Mesendoderm (in vitro differentiated cells): ENCODE data around the gene PRDM15.

ENCODE experiments used
- DNase-seq: peaks from one replicate; pipeline ENCODE4 v3.0.0; 2013
- H2AK5ac ChIP-seq: 2 replicates; pipeline ENCODE4 v1.6.1; 2013; ENCODE audit warnings: low read length, inconsistent platforms
- H2BK120ac ChIP-seq: 2 replicates; pipeline ENCODE4 v1.6.1; 2013; ENCODE audit warnings: low read depth, mild to moderate bottlenecking, low read length, moderate library complexity, mixed read lengths
- H2BK15ac ChIP-seq: replicated peaks from 2 replicates; pipeline ENCODE4 v1.6.1; 2013; ENCODE audit warnings: low read depth, mild to moderate bottlenecking, moderate library complexity
- H2BK5ac ChIP-seq: 2 replicates; pipeline ENCODE4 v1.6.1; 2013; ENCODE audit warnings: low read length, inconsistent platforms
- H3K18ac ChIP-seq: 2 replicates; pipeline ENCODE4 v1.6.1; 2013; ENCODE audit warnings: mild to moderate bottlenecking, low read length, mixed read lengths
- H3K23ac ChIP-seq: one replicate; pipeline ENCODE4 v1.6.1; 2013; ENCODE audit warnings: low read length
- H3K27ac ChIP-seq: 2 replicates; pipeline ENCODE4 v1.5.1; 2013; ENCODE audit warnings: low read depth, mild to moderate bottlenecking, inconsistent platforms, low read length, moderate library complexity
- H3K27me3 ChIP-seq: 2 replicates; pipeline ENCODE4 v1.6.1; 2013; ENCODE audit warnings: low read length, control low read depth, mild to moderate bottlenecking, inconsistent platforms; ENCODE audit not compliant: insufficient read depth, poor library complexity
- H3K36me3 ChIP-seq: 2 replicates; pipeline ENCODE4 v1.6.1; 2013; ENCODE audit warnings: low read length, inconsistent platforms; ENCODE audit not compliant: control insufficient read depth, insufficient read depth
- H3K4ac ChIP-seq: one replicate; pipeline ENCODE4 v1.6.1; 2013; ENCODE audit warnings: low read depth, mild to moderate bottlenecking, low read length, moderate library complexity
- H3K4me1 ChIP-seq: 2 replicates; pipeline ENCODE4 v1.6.1; 2013; ENCODE audit warnings: low read depth, low read length, inconsistent platforms; ENCODE audit not compliant: control insufficient read depth
- H3K4me2 ChIP-seq: 2 replicates; pipeline ENCODE4 v1.6.1; 2013; ENCODE audit warnings: low read length
- H3K4me3 ChIP-seq: 2 replicates; pipeline ENCODE4 v1.5.1; 2013; ENCODE audit warnings: mild to moderate bottlenecking, low read length
- H3K56ac ChIP-seq: one replicate; pipeline ENCODE4 v1.6.1; 2013; ENCODE audit warnings: low read length
- H3K79me1 ChIP-seq: 2 replicates; pipeline ENCODE4 v1.6.1; 2013; ENCODE audit warnings: low read length, inconsistent platforms
- H3K79me2 ChIP-seq: 2 replicates; pipeline ENCODE4 v1.6.1; 2013; ENCODE audit warnings: mild to moderate bottlenecking, low read length; ENCODE audit not compliant: control insufficient read depth, insufficient read depth
- H3K9ac ChIP-seq: 2 replicates; pipeline ENCODE4 v1.6.1; 2013; ENCODE audit warnings: low read length, inconsistent platforms
- H4K5ac ChIP-seq: one replicate; pipeline ENCODE4 v1.6.1; 2013; ENCODE audit warnings: low read length
- H4K8ac ChIP-seq: one replicate; pipeline ENCODE4 v1.6.1; 2013; ENCODE audit warnings: low read depth, mild to moderate bottlenecking, control low read depth, low read length, moderate library complexity
- WGBS: extraction: QIAGEN DNeasy Blood & Tissue Kit; methylation state at CpG from one replicate; pipeline ENCODE4 v1.1.7; 2013; ENCODE audit warnings: low lambda C conversion rate, missing lambda C conversion rate; ENCODE audit not compliant: insufficient coverage; ENCODE audit errors: extremely low coverage; 5-methylcytosine and 5-hydroxymethylcytosine counted together

PRDM15 gene

DNA sequence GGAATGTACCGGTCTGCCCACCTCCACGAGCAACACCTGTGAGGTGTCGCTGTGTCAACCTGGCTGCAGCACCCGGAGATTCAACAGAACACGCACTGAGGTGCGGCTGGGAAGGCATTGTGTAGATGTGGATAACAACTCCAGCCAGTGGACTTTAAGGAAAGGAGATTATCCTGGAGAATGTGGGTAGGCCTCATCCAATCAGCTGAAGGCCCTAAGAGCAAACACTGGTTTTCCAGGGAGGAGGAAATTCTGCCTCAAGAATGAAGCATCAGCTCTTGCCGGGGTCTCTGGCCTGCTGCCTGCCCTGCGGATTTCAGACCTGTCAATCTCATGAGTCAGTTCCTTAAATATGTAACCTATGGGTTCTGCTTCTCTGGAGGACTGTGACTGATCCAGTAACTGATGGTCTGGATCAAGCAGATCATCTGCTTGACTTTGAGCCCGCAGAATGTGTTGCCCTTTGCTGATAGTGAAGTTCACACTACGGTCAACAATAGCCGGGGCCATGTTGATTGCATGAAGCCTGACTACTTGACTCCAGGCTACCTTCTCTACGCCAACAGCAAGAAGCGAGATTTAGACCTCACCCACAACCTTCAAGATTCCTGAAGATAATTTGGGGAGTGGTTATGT lies 15.9 kb upstream of the PRDM15 start:
- H2BK120ac ChIP-seq = no peak overlapping the region
- no peak overlapping the region for H3K4me3 ChIP-seq
- H4K8ac ChIP-seq = no peak overlapping the region
- DNase-seq = peak; percentile 18
- no peak overlapping the region for H3K4me2 ChIP-seq
- no peaks in the 10 kb centered on the region for H3K79me2 ChIP-seq
- no peak overlapping the region for H2AK5ac ChIP-seq
- WGBS = no CpG with 5 or more reads among the region's 13 CpGs
- H3K56ac ChIP-seq = no peak overlapping the region
- H3K79me1 ChIP-seq = no peaks in the 10 kb centered on the region
- no peaks in the 10 kb centered on the region for H3K4me1 ChIP-seq
- no peak overlapping the region for H3K18ac ChIP-seq
- H2BK15ac ChIP-seq = no peak overlapping the region
- H3K27ac ChIP-seq = no peak overlapping the region
- H3K23ac ChIP-seq = no peak overlapping the region
- no peak overlapping the region for H3K9ac ChIP-seq
- H4K5ac ChIP-seq = no peak overlapping the region
- H2BK5ac ChIP-seq = no peak overlapping the region
- H3K27me3 ChIP-seq = no peaks in the 10 kb centered on the region
- H3K4ac ChIP-seq = no peak overlapping the region
- no peaks in the 10 kb centered on the region for H3K36me3 ChIP-seq

DNA sequence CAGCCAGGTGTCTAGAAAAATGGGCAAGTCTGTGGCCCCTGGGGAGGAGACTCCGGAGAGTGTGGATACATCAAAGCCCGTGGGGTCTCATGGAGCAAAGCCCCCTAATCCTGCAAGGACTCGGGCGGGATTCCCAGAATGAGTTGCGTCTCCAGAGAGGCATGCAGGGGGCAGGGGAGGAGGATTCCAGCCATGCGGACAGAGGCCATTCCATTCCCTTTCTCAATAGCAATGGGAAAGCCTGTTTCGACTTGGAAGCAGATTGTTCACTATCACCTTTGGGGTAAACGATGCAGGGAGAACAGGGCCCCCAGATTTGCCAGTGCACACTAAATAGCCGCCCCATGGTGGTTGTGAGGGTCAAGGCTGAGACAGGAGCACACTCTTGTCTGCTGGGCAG lies 15.4 kb upstream of the PRDM15 start:
- WGBS = no CpG with 5 or more reads among the region's 9 CpGs

DNA sequence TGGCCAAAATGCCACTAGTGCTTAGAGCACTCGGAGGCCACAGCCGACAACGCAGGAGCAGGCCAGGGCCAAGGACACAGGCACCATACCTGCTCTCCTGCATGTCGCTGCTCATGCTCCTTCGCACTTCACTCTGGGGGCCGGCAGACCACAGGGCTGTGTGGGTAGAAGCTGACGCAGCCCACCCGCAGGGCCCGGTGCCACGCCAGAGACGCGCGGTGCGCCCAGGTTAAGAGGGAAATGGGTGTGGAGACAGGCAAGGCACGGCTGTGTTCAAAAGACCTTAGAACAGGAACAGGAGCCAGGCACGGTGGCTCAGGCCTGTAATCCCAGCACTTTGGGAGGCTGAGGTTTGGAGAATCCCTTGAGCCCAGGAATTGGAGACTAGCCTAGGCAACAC lies 13.6 kb upstream of the PRDM15 start:
- no peak overlapping the region for H3K4me2 ChIP-seq
- no peaks in the 10 kb centered on the region for H3K79me1 ChIP-seq
- no peak for DNase-seq
- no peaks in the 10 kb centered on the region for H3K27me3 ChIP-seq
- H3K23ac ChIP-seq = no peak overlapping the region
- no peak overlapping the region for H4K5ac ChIP-seq
- H3K56ac ChIP-seq = no peak overlapping the region
- H3K9ac ChIP-seq = no peak overlapping the region
- no peaks in the 10 kb centered on the region for H3K79me2 ChIP-seq
- WGBS = no CpG with 5 or more reads among the region's 16 CpGs
- H3K27ac ChIP-seq = no peak overlapping the region
- H2AK5ac ChIP-seq = no peak overlapping the region
- H3K4me3 ChIP-seq = no peak overlapping the region
- no peak overlapping the region for H2BK15ac ChIP-seq
- H4K8ac ChIP-seq = no peak overlapping the region
- H3K4me1 ChIP-seq = no peaks in the 10 kb centered on the region
- H2BK120ac ChIP-seq = no peak overlapping the region
- no peak overlapping the region for H2BK5ac ChIP-seq
- no peaks in the 10 kb centered on the region for H3K36me3 ChIP-seq
- no peak overlapping the region for H3K18ac ChIP-seq
- no peak overlapping the region for H3K4ac ChIP-seq

More for the DNA sequence above, 15.4 kb upstream of the PRDM15 start:
- no peak overlapping the region for H3K4me2 ChIP-seq
- DNase-seq = no peak
- no peak overlapping the region for H3K18ac ChIP-seq
- no peaks in the 10 kb centered on the region for H3K79me2 ChIP-seq
- no peak overlapping the region for H4K8ac ChIP-seq
- no peak overlapping the region for H2BK120ac ChIP-seq
- H2BK15ac ChIP-seq = no peak overlapping the region
- no peak overlapping the region for H3K56ac ChIP-seq
- H3K36me3 ChIP-seq = no peaks in the 10 kb centered on the region
- H3K79me1 ChIP-seq = no peaks in the 10 kb centered on the region
- no peaks in the 10 kb centered on the region for H3K4me1 ChIP-seq
- no peak overlapping the region for H2AK5ac ChIP-seq
- no peak overlapping the region for H3K27ac ChIP-seq
- no peak overlapping the region for H2BK5ac ChIP-seq
- H3K27me3 ChIP-seq = no peaks in the 10 kb centered on the region
- H4K5ac ChIP-seq = no peak overlapping the region
- H3K23ac ChIP-seq = no peak overlapping the region
- no peak overlapping the region for H3K4ac ChIP-seq
- H3K4me3 ChIP-seq = no peak overlapping the region
- H3K9ac ChIP-seq = no peak overlapping the region

DNA sequence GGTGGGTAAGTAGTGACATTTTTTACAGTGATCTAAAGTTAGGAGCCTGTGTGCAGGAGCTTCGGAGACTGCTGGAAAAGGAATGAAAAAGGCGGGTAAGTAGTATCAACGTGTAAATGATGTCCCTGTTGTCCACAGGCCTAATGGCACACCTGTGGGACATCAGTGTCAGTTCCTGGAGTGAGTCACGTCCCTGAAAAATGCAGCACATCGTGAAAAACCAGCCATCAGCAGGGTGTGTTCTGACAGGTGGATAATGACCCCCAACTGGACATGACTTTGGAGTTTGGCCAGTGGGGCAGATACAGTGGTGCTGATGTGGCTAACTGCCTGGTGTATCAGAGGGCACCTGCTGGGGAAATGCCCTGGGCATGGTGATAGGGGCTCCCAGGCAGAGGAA lies 12.0 kb upstream of the PRDM15 start:
- Histone ChIP-seq H3K4me3 (no peak overlapping the region), H3K4me2 (no peak overlapping the region), H3K79me1 (no peaks in the 10 kb centered on the region), H3K27ac (no peak overlapping the region), H3K18ac (no peak overlapping the region), H3K56ac (no peak overlapping the region), H3K23ac (no peak overlapping the region), H3K36me3 (no peaks in the 10 kb centered on the region), H2BK15ac (no peak overlapping the region), H3K79me2 (no peaks in the 10 kb centered on the region), H3K9ac (no peak overlapping the region), H2BK5ac (no peak overlapping the region), H3K27me3 (no peaks in the 10 kb centered on the region), H3K4ac (no peak overlapping the region), H3K4me1 (no peaks in the 10 kb centered on the region), H4K5ac (no peak overlapping the region), H4K8ac (no peak overlapping the region), H2BK120ac (no peak overlapping the region), H2AK5ac (no peak overlapping the region)
- WGBS = no CpG with 5 or more reads among the region's 5 CpGs
- DNase-seq = no peak

DNA sequence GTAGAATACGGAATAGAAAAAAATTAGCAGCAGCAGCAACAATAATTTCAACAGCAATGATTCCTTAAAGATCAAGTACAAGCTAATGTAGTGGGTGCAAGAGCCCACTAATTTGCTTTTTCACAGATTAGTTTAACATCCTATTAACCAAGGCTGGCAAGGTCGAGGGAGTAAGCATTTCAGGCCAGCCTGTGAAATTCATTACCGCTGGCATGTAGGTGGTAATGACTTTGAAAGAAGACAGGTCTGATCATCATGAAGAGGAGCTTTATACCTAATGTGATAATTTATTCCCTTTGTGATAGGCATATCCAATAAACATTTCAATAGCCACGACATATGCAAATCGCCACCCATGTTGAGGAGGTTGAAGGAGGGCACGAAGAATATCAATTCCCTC lies 11.2 kb upstream of the PRDM15 start:
- H3K4me1 ChIP-seq = no peaks in the 10 kb centered on the region
- H3K4me2 ChIP-seq = no peak overlapping the region
- no peak overlapping the region for H2BK15ac ChIP-seq
- no peaks in the 10 kb centered on the region for H3K36me3 ChIP-seq
- H3K4ac ChIP-seq = no peak overlapping the region
- H4K8ac ChIP-seq = no peak overlapping the region
- H2BK120ac ChIP-seq = no peak overlapping the region
- no peaks in the 10 kb centered on the region for H3K79me2 ChIP-seq
- no CpG with 5 or more reads among the region's 6 CpGs for WGBS
- no peaks in the 10 kb centered on the region for H3K27me3 ChIP-seq
- H3K4me3 ChIP-seq = no peak overlapping the region
- no peak overlapping the region for H2BK5ac ChIP-seq
- H4K5ac ChIP-seq = no peak overlapping the region
- H3K9ac ChIP-seq = no peak overlapping the region
- H3K18ac ChIP-seq = no peak overlapping the region
- H3K79me1 ChIP-seq = no peaks in the 10 kb centered on the region
- H3K23ac ChIP-seq = no peak overlapping the region
- H3K56ac ChIP-seq = no peak overlapping the region
- no peak overlapping the region for H2AK5ac ChIP-seq
- no peak overlapping the region for H3K27ac ChIP-seq
- no peak for DNase-seq

DNA sequence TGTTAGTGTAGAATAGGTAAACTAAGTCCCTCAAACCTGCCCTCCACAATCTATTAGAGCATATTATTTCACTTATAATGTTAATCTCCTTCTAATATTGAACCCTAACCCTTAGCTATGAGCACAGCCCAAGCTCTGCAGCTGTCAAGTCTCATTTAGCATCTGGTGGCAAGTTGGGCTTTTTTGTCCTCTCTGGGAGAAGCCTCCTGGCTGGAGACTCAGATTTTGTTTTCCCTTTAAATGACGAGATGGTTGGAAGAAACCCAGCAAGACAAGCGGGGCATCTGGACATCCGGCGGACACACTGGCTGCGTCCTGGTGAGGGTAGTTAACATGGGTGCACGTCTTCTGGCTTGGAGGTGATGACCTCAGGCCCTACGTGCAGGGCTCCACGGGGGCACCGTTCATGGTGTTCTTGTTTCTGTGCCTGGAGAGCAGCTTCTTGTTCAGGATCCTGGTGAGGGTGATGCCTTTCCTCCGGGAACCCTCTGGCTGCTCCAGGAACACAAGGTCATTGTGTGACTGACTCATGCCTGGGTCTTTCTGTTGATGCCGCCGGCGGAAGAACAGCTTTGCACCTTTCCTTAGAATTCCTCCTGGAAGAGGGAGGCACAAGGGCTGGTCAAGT lies 9.7 kb upstream of the PRDM15 start:
- H3K9ac ChIP-seq = no peak overlapping the region
- no peak overlapping the region for H3K56ac ChIP-seq
- no peak overlapping the region for H3K27ac ChIP-seq
- H3K27me3 ChIP-seq = no peaks in the 10 kb centered on the region
- H3K79me1 ChIP-seq = no peaks in the 10 kb centered on the region
- H3K36me3 ChIP-seq = no peaks in the 10 kb centered on the region
- H3K4ac ChIP-seq = no peak overlapping the region
- H2AK5ac ChIP-seq = no peak overlapping the region
- no peak overlapping the region for H4K8ac ChIP-seq
- H2BK15ac ChIP-seq = no peak overlapping the region
- no peak overlapping the region for H2BK5ac ChIP-seq
- H3K4me1 ChIP-seq = no peaks in the 10 kb centered on the region
- H3K23ac ChIP-seq = no peak overlapping the region
- no peak overlapping the region for H3K4me2 ChIP-seq
- H2BK120ac ChIP-seq = no peak overlapping the region
- H3K4me3 ChIP-seq = no peak overlapping the region
- H4K5ac ChIP-seq = no peak overlapping the region
- H3K18ac ChIP-seq = no peak overlapping the region
- no CpG with 5 or more reads among the region's 13 CpGs for WGBS
- H3K79me2 ChIP-seq = no peaks in the 10 kb centered on the region
- DNase-seq = no peak
